ENCODE results near the gene RITA1.

DNA sequence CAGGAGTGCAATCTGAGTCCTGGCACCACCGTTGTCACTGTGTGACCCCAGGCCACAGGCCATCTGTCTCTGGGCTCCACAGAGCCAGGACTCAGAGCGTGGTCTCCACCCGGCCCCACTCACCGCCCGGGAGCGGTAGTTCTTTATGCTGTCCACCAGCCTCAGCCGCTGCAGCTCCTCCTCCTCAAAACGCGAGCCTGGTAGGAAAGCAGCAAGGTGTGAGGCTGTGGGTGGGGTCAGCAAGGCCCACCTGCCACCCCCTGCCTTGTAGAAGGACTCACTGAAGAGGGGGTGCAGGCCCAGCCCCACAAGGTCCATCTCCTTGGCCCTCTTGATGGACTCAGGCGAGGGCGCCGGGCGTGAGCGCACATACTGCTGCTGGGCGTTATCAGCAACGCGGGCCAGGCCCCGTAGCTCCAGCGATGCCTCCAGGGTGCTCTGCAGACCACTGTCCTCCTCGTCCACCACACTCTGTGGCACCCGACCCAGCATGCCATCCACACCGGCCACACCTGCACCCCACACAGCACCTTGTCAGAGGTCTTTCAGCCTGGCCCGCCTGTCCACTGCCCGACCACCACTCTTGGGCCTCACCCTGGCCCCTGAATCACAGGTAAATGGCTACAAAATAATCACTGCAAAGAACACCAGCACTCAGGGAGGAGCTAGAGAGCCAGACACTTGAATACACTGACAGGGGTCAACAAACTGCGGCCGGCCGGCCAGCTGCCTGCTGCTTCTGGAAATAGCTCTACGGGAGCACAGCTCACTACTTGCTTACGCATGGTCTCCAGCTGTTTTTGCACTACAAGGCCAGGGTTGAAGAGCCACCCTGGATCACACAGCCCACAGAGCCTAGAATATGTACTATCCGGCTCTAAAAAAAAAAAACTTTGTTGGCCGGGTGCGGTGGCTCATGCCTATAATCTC is 19.7 kb upstream of the RITA1 start:
- TF ChIP-seq, protein P1, sequence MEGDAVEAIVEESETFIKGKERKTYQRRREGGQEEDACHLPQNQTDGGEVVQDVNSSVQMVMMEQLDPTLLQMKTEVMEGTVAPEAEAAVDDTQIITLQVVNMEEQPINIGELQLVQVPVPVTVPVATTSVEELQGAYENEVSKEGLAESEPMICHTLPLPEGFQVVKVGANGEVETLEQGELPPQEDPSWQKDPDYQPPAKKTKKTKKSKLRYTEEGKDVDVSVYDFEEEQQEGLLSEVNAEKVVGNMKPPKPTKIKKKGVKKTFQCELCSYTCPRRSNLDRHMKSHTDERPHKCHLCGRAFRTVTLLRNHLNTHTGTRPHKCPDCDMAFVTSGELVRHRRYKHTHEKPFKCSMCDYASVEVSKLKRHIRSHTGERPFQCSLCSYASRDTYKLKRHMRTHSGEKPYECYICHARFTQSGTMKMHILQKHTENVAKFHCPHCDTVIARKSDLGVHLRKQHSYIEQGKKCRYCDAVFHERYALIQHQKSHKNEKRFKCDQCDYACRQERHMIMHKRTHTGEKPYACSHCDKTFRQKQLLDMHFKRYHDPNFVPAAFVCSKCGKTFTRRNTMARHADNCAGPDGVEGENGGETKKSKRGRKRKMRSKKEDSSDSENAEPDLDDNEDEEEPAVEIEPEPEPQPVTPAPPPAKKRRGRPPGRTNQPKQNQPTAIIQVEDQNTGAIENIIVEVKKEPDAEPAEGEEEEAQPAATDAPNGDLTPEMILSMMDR (IDR thresholded peaks at IDR 0.05) = no peak
- no peak for TF ChIP-seq POLR2A (IDR thresholded peaks at IDR 0.05; ENCODE audit: low read depth)
- no peak for TF ChIP-seq EP300 (IDR thresholded peaks at IDR 0.05)

Measured in esophagus muscularis mucosa (tissue), 4 donors.